Trophoblast cell (in vitro differentiated cells and primary cell): Measurements from ENCODE around the gene MEX3D.

Source experiments
- DNase-seq, 2 donors: peaks; one replicate each; pipeline ENCODE4 v3.0.0-alpha.2; 2016
- H2AFZ ChIP-seq: 2 replicates; pipeline ENCODE4 v1.6.1; 2013; ENCODE audit warnings: low read length, moderate library complexity, mild to moderate bottlenecking; ENCODE audit not compliant: insufficient read depth, poor library complexity
- H2AK5ac ChIP-seq: 2 replicates; pipeline ENCODE4 v1.6.1; 2013; ENCODE audit warnings: mild to moderate bottlenecking, low read length
- H2BK120ac ChIP-seq: 2 replicates; pipeline ENCODE4 v1.6.1; 2013; ENCODE audit warnings: low read length, mild to moderate bottlenecking, moderate library complexity; ENCODE audit not compliant: insufficient read depth, poor library complexity
- H2BK12ac ChIP-seq: 2 replicates; pipeline ENCODE4 v1.6.1; 2013; ENCODE audit warnings: mild to moderate bottlenecking, low read length, moderate library complexity
- H2BK5ac ChIP-seq: 2 replicates; pipeline ENCODE4 v1.6.1; 2013; ENCODE audit warnings: low read length, low read depth, moderate library complexity, mild to moderate bottlenecking; ENCODE audit not compliant: poor library complexity
- H3K14ac ChIP-seq: 2 replicates; pipeline ENCODE4 v1.6.1; 2013; ENCODE audit warnings: mild to moderate bottlenecking, low read length
- H3K18ac ChIP-seq: 2 replicates; pipeline ENCODE4 v1.6.1; 2013; ENCODE audit warnings: mild to moderate bottlenecking, low read length
- H3K23ac ChIP-seq: 2 replicates; pipeline ENCODE4 v1.6.1; 2013; ENCODE audit warnings: low read length
- H3K27ac ChIP-seq: 2 replicates; pipeline ENCODE4 v1.5.1; 2013; ENCODE audit warnings: low read depth, mild to moderate bottlenecking, inconsistent platforms, low read length, moderate library complexity
- H3K27me3 ChIP-seq: 2 replicates; pipeline ENCODE4 v1.6.1; 2013; ENCODE audit warnings: inconsistent platforms, mild to moderate bottlenecking, low read length, moderate library complexity; ENCODE audit not compliant: insufficient read depth
- H3K36me3 ChIP-seq, 2 experiments: 1 replicate in 1 of 2; 2 replicates in 1 of 2; pipeline ENCODE4 v1.6.1; 2013; ENCODE audit warnings: low read length in 2 of 2, mild to moderate bottlenecking in 2 of 2, moderate library complexity in 1 of 2; ENCODE audit not compliant: insufficient read depth in 2 of 2, control insufficient read depth in 1 of 2
- H3K4ac ChIP-seq: 2 replicates; pipeline ENCODE4 v1.6.1; 2013; ENCODE audit warnings: low read depth, mild to moderate bottlenecking, low read length, moderate library complexity
- H3K4me1 ChIP-seq, 2 experiments: 1 replicate in 1 of 2; 2 replicates in 1 of 2; pipeline ENCODE4 v1.6.1; 2013; ENCODE audit warnings: low read length in 2 of 2, mild to moderate bottlenecking in 2 of 2, moderate library complexity in 1 of 2; ENCODE audit not compliant: insufficient read depth in 2 of 2, control insufficient read depth in 1 of 2
- H3K4me2 ChIP-seq: 2 replicates; pipeline ENCODE4 v1.6.1; 2013; ENCODE audit warnings: inconsistent platforms, mild to moderate bottlenecking, low read length, moderate library complexity
- H3K4me3 ChIP-seq: 2 replicates; pipeline ENCODE4 v1.5.1; 2013; ENCODE audit warnings: mild to moderate bottlenecking, low read depth, low read length, inconsistent platforms
- H3K79me1 ChIP-seq: one replicate; pipeline ENCODE4 v1.6.1; 2013; ENCODE audit warnings: low read length
- H3K79me2 ChIP-seq: 2 replicates; pipeline ENCODE4 v1.6.1; 2013; ENCODE audit warnings: low read length, mild to moderate bottlenecking; ENCODE audit not compliant: control insufficient read depth, insufficient read depth, poor library complexity
- H3K9ac ChIP-seq: 2 replicates; pipeline ENCODE4 v1.6.1; 2013; ENCODE audit warnings: mild to moderate bottlenecking, low read length
- H3K9me3 ChIP-seq: 2 replicates; pipeline ENCODE4 v1.6.1; 2013; ENCODE audit warnings: low read depth, mild to moderate bottlenecking, control low read depth, inconsistent platforms, low read length; ENCODE audit not compliant: insufficient read depth
- H4K12ac ChIP-seq: 2 replicates; pipeline ENCODE4 v1.6.1; 2013; ENCODE audit warnings: low read depth, mild to moderate bottlenecking, low read length, moderate library complexity
- H4K8ac ChIP-seq: 2 replicates; pipeline ENCODE4 v1.6.1; 2013; ENCODE audit warnings: low read depth, mild to moderate bottlenecking, low read length, moderate library complexity
- H4K91ac ChIP-seq: one replicate; pipeline ENCODE4 v1.6.1; 2013; ENCODE audit warnings: low read depth, mild to moderate bottlenecking, low read length, moderate library complexity
- WGBS: extraction: QIAGEN DNeasy Blood & Tissue Kit; methylation state at CpG from one replicate; pipeline ENCODE4 v1.1.7; 2013; ENCODE audit warnings: missing lambda C conversion rate; ENCODE audit not compliant: insufficient read length, insufficient coverage; ENCODE audit errors: extremely low coverage; 5-methylcytosine and 5-hydroxymethylcytosine counted together

The MEX3D gene

GRCh38 chr19:1512671-1513498 is 55.2 kb downstream of the MEX3D start, which contains the start of gene ADAMTSL5:
TSS of gene ADAMTSL5 (minus strand) at chr19:1513019. CDS start at chr19:1510943, 2,076 bp downstream.
- peak within 1 kb of the TSS; percentile 41 for H3K18ac ChIP-seq
- peak; percentile 57 to 82 for DNase-seq
- peak within 1 kb of the TSS; percentile 42 for H3K4ac ChIP-seq
- peak within 1 kb of the TSS; percentile 64 for H3K4me3 ChIP-seq
- H2AFZ ChIP-seq = peak within 1 kb of the TSS; percentile 77
- peaks cover 10% of the 10 kb centered on the region for H3K79me1 ChIP-seq
- peak within 1 kb of the TSS; percentile 77 for H4K91ac ChIP-seq
- H3K79me2 ChIP-seq = peaks cover 1% of the 10 kb centered on the region
- peaks cover 11% of the 10 kb centered on the region for H3K9me3 ChIP-seq
- no peak within 1 kb of the TSS for H3K23ac ChIP-seq
- H4K8ac ChIP-seq = peak within 1 kb of the TSS; percentile 83
- no peaks in the 10 kb centered on the region for H3K27me3 ChIP-seq
- H3K9ac ChIP-seq = peak within 1 kb of the TSS; percentile 61
- no peaks in the 10 kb centered on the region for H3K36me3 ChIP-seq
- H3K27ac ChIP-seq = no peak within 1 kb of the TSS
- H2BK120ac ChIP-seq = peak within 1 kb of the TSS; percentile 21
- H2BK12ac ChIP-seq = no peak within 1 kb of the TSS
- H3K4me1 ChIP-seq = peaks cover 0 to 4% of the 10 kb centered on the region in 2 experiments
- no CpG with 5 or more reads among the region's 78 CpGs for WGBS
- peak within 1 kb of the TSS; percentile 12 for H4K12ac ChIP-seq
- H2BK5ac ChIP-seq = peak within 1 kb of the TSS; percentile 39
- peak within 1 kb of the TSS; percentile 55 for H3K14ac ChIP-seq
- peak within 1 kb of the TSS; percentile 45 for H2AK5ac ChIP-seq
- peak within 1 kb of the TSS; percentile 77 for H3K4me2 ChIP-seq

- Histone ChIP-seq H3K36me3 (no peaks in the 10 kb centered on the region), H3K9ac (no peak overlapping the region), H2BK120ac (no peak overlapping the region), H2BK5ac (no peak overlapping the region), H4K91ac (no peak overlapping the region), H3K9me3 (peaks cover 16% of the 10 kb centered on the region), H3K23ac (no peak overlapping the region), H3K14ac (no peak overlapping the region), H3K4me3 (no peak overlapping the region), H3K79me1 (peaks cover 14% of the 10 kb centered on the region), H3K27ac (no peak overlapping the region), H3K18ac (no peak overlapping the region), H4K12ac (no peak overlapping the region), H2BK12ac (no peak overlapping the region), H3K27me3 (no peaks in the 10 kb centered on the region), H3K79me2 (peaks cover 2% of the 10 kb centered on the region), H3K4me1 (peaks cover 6% of the 10 kb centered on the region in 2 experiments), H2AFZ (no peak overlapping the region), H2AK5ac (no peak overlapping the region), H3K4ac (no peak overlapping the region), H3K4me2 (no peak overlapping the region), H4K8ac (no peak overlapping the region)
- WGBS = no CpG with 5 or more reads among the region's 22 CpGs
- DNase-seq = no peak
Observed at GRCh38 chr19:1511318-1512317, 56.5 kb downstream of the MEX3D start.

- no peak overlapping the region for H4K12ac ChIP-seq
- H3K27ac ChIP-seq = no peak overlapping the region
- H4K91ac ChIP-seq = no peak overlapping the region
- no peak overlapping the region for H3K14ac ChIP-seq
- H3K36me3 ChIP-seq = no peaks in the 10 kb centered on the region
- H3K4me2 ChIP-seq = no peak overlapping the region
- no peak overlapping the region for H3K23ac ChIP-seq
- no peak overlapping the region for H3K18ac ChIP-seq
- DNase-seq = no peak
- H3K9me3 ChIP-seq = peaks cover 20% of the 10 kb centered on the region
- no peak overlapping the region for H2AFZ ChIP-seq
- no peak overlapping the region for H3K9ac ChIP-seq
- H4K8ac ChIP-seq = no peak overlapping the region
- no CpG with 5 or more reads among the region's 9 CpGs for WGBS
- no peak overlapping the region for H2BK120ac ChIP-seq
- H2BK12ac ChIP-seq = no peak overlapping the region
- H3K4me1 ChIP-seq = peaks cover 6% of the 10 kb centered on the region in 2 experiments
- no peak overlapping the region for H2AK5ac ChIP-seq
- no peak overlapping the region for H2BK5ac ChIP-seq
- H3K79me2 ChIP-seq = peaks cover 2% of the 10 kb centered on the region
- H3K79me1 ChIP-seq = peaks cover 14% of the 10 kb centered on the region
- no peak overlapping the region for H3K4ac ChIP-seq
- no peak overlapping the region for H3K4me3 ChIP-seq
- H3K27me3 ChIP-seq = no peaks in the 10 kb centered on the region
Observed at GRCh38 chr19:1510807-1511206, 57.3 kb downstream of the MEX3D start.

GRCh38 chr19:1510442-1510806 is 57.7 kb downstream of the MEX3D start:
- no CpG with 5 or more reads among the region's 25 CpGs for WGBS
- Histone ChIP-seq H3K23ac (no peak overlapping the region), H2AK5ac (no peak overlapping the region), H3K9ac (no peak overlapping the region), H2AFZ (no peak overlapping the region), H3K4me1 (peaks cover 6% of the 10 kb centered on the region in 2 experiments), H2BK12ac (no peak overlapping the region), H3K9me3 (peaks cover 21% of the 10 kb centered on the region), H3K27me3 (no peaks in the 10 kb centered on the region), H3K4ac (no peak overlapping the region), H4K12ac (no peak overlapping the region), H3K79me1 (peaks cover 14% of the 10 kb centered on the region), H3K4me2 (no peak overlapping the region), H2BK120ac (no peak overlapping the region), H3K18ac (no peak overlapping the region), H3K36me3 (no peaks in the 10 kb centered on the region), H4K91ac (no peak overlapping the region), H2BK5ac (no peak overlapping the region), H3K79me2 (peaks cover 2% of the 10 kb centered on the region), H3K14ac (no peak overlapping the region), H3K27ac (no peak overlapping the region), H4K8ac (no peak overlapping the region), H3K4me3 (no peak overlapping the region)
- no peak for DNase-seq
